Medulla oblongata (tissue), 1 donor: ENCODE data around the gene NQO1.
"Not testable (repeated sequence)": the region's sequence is repeated elsewhere in the genome, so short reads cannot be mapped to it uniquely, and the experiment has no call there.

Experiments
- DNase-seq: peaks from one replicate; pipeline ENCODE4 v3.0.0-alpha.2; 2015; ENCODE audit errors: extremely low spot score

NQO1 gene

GRCh38 chr16:69726313-69727060, at the start of gene NQO1:
TSS of gene NQO1 (minus strand) at chr16:69726560. CDS start at chr16:69726439, 121 bp downstream.
- DNase-seq, result peak; percentile 88

GRCh38 chr16:69775563-69775962, 49.2 kb upstream of the NQO1 start:
- DNase-seq, result no peak

- no peak for DNase-seq
These were observed 47.0 kb upstream of the NQO1 start for GRCh38 chr16:69773260-69773947.

GRCh38 chr16:69771651-69771967, 45.2 kb upstream of the NQO1 start:
- no peak for DNase-seq

GRCh38 chr16:69769404-69769803, 43.0 kb upstream of the NQO1 start:
- DNase-seq, result no peak

GRCh38 chr16:69768666-69769065, 42.3 kb upstream of the NQO1 start:
- DNase-seq, result no peak

GRCh38 chr16:69767459-69768229, 41.3 kb upstream of the NQO1 start:
- DNase-seq, result no peak

- no peak for DNase-seq
These were observed 37.2 kb upstream of the NQO1 start for GRCh38 chr16:69763599-69763942.

GRCh38 chr16:69762814-69763598, 36.6 kb upstream of the NQO1 start:
- DNase-seq, result peak; percentile 30

GRCh38 chr16:69761983-69762813, 35.8 kb upstream of the NQO1 start, which contains the start of gene WWP2:
TSS of gene WWP2 (plus strand) at chr16:69762332. CDS start at chr16:69787011, 24,679 bp downstream.
- DNase-seq, result peak; percentile 85

GRCh38 chr16:69757375-69757774, 31.0 kb upstream of the NQO1 start:
- not testable (repeated sequence) for DNase-seq

GRCh38 chr16:69756705-69757104, 30.3 kb upstream of the NQO1 start:
- no peak for DNase-seq

- DNase-seq, result peak; percentile 98
These were observed 28.3 kb upstream of the NQO1 start, which contains the start of gene NOB1 for GRCh38 chr16:69754469-69755310. TSS of gene NOB1 (minus strand) at chr16:69754926. CDS start at chr16:69754910, 16 bp downstream.

GRCh38 chr16:69754143-69754468, 27.7 kb upstream of the NQO1 start:
- DNase-seq, result no peak

GRCh38 chr16:69748694-69749345, 22.5 kb upstream of the NQO1 start:
- no peak for DNase-seq

GRCh38 chr16:69747115-69747514, 20.8 kb upstream of the NQO1 start:
- no peak for DNase-seq

GRCh38 chr16:69745959-69746358, 19.6 kb upstream of the NQO1 start:
- DNase-seq, result no peak

- no peak for DNase-seq
These were observed 18.9 kb upstream of the NQO1 start for GRCh38 chr16:69745232-69745612.
